Astrocyte of the spinal cord (primary cell): ENCODE measurements around the gene ERCC2.

Experiments used
- DNase-seq: peaks from one replicate; pipeline ENCODE4 v3.0.0; 2011; ENCODE audit warnings: low read depth, low spot score
- H3K4me3 ChIP-seq: 2 replicates; pipeline ENCODE4 v1.5.1; 2011; ENCODE audit warnings: low read depth, mild to moderate bottlenecking, low read length, moderate library complexity
- in situ Hi-C: cut with HindIII; loops from 2 replicates; pipeline ENCODE4 v1.10.0; 2017; ENCODE audit warnings: low sequenced_read_pairs
- TF ChIP-seq, protein P1 (sequence below): IDR thresholded peaks from 2 replicates; pipeline ENCODE4 v1.5.1; 2012; ENCODE audit warnings: low read depth, mild to moderate bottlenecking, low read length, inconsistent platforms

ERCC2 gene

GRCh38 chr19:45364696-45365095 is 5.7 kb downstream of the ERCC2 start:
- in situ Hi-C loops: no loop called here
- no peak overlapping the region for H3K4me3 ChIP-seq
- TF ChIP-seq, protein P1, sequence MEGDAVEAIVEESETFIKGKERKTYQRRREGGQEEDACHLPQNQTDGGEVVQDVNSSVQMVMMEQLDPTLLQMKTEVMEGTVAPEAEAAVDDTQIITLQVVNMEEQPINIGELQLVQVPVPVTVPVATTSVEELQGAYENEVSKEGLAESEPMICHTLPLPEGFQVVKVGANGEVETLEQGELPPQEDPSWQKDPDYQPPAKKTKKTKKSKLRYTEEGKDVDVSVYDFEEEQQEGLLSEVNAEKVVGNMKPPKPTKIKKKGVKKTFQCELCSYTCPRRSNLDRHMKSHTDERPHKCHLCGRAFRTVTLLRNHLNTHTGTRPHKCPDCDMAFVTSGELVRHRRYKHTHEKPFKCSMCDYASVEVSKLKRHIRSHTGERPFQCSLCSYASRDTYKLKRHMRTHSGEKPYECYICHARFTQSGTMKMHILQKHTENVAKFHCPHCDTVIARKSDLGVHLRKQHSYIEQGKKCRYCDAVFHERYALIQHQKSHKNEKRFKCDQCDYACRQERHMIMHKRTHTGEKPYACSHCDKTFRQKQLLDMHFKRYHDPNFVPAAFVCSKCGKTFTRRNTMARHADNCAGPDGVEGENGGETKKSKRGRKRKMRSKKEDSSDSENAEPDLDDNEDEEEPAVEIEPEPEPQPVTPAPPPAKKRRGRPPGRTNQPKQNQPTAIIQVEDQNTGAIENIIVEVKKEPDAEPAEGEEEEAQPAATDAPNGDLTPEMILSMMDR: no peak
- DNase-seq: no peak

GRCh38 chr19:45363861-45364459 is 6.4 kb downstream of the ERCC2 start:
- no peak for DNase-seq
- in situ Hi-C loops: no loop called here
- TF ChIP-seq, protein P1: no peak
- H3K4me3 ChIP-seq: no peak overlapping the region

DNA sequence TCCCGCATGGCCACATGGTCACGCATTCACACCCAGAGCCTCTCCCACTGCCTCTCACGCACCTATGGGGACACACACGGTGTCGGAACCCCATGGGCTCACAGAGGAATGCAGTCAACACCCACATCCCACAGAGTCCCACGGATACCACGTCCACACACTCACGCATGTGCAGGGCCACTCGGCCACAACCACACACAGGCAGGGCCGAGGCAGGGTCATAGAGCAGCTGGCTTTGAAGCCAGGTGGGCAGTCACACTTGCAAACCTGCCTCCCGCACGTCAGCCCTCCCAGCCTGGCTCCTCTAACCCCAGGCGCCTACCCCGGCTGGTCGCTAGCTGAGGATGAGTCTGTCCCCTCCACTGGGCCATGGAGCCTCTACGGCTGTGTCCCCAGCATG is 8.1 kb downstream of the ERCC2 start:
- TF ChIP-seq, protein P1: no peak
- H3K4me3 ChIP-seq: no peak overlapping the region
- no peak for DNase-seq
- in situ Hi-C loops: no loop called here

- no peak overlapping the region for H3K4me3 ChIP-seq
- DNase-seq: no peak
- TF ChIP-seq, protein P1: no peak
- in situ Hi-C loops: no loop called here
Observed at GRCh38 chr19:45361608-45362007, 8.8 kb downstream of the ERCC2 start.

DNA sequence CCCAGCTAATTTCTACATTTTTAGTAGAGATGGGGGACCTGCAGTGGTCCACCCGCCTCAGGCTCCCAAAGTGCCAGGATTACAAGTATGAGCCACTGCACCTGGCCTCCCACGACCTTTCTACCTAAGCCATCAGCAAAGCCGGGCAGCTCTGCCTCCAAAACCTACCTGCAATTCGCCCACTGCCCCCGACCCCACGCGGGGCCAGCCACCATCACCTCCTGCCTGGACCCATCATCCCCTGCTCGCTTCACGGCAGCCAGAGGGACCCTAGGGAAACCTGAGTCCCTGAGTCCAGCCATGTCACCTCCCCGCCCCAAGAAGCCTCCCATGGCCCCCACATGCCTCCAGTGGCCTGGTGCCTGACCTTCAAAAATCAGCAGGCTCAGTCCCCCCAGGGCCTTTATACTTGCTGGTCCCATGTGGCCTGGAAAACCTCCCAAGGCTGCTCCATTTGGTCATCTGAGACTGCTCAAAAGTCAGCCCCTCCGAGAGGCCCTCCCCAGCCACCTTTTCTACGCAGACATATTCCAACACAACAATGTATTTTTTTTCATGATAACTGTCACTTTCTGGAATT is 12.1 kb downstream of the ERCC2 start:
- no peak overlapping the region for H3K4me3 ChIP-seq
- in situ Hi-C loops: no loop called here
- DNase-seq: no peak
- TF ChIP-seq, protein P1: no peak

DNA sequence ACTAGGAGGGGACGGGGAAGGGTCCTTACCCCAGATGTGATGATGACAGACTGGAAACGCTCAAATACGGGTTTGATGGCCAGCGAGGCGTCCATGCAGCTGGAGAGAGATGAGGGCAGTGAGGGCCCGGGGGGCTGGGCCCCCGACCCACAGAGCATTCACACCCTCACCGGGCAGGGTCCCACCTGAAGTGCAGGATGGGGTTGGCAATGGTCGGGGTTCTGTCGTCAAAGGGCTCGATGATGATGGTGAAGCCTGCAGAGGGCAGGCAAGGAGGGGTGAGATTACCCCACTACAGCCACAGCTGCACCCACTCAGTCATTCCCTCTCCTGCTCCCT is 13.0 kb downstream of the ERCC2 start:
- DNase-seq: no peak
- TF ChIP-seq, protein P1: no peak
- H3K4me3 ChIP-seq: no peak overlapping the region
- in situ Hi-C loops: no loop called here
